RWPE2 (cell line): ENCODE data around the gene TRAP1.

ENCODE experiments used
- ATAC-seq: fragments of 200-7000 bp; cut with Tn5 transposase; 3 replicates; pipeline ENCODE4 v1.9.1; 2021; ENCODE audit warnings: low read depth
- DNase-seq: peaks from one replicate; pipeline ENCODE4 v3.0.0-alpha.2; 2020; ENCODE audit warnings: low spot score
- H3K27ac ChIP-seq: fragments of 450-650 bp; 2 replicates; pipeline ENCODE4 v1.5.1; 2017; ENCODE audit warnings: mild to moderate bottlenecking; ENCODE audit not compliant: poor library complexity, severe bottlenecking
- H3K27me3 ChIP-seq: fragments of 250-450 bp; sonication (Bioruptor Pico); 2 replicates; pipeline ENCODE4 v1.5.1; 2021; ENCODE audit warnings: mild to moderate bottlenecking, moderate library complexity; ENCODE audit not compliant: insufficient read depth, poor library complexity, severe bottlenecking
- H3K36me3 ChIP-seq: fragments of 250-450 bp; sonication (Bioruptor Pico); 2 replicates; pipeline ENCODE4 v1.5.1; 2020; ENCODE audit warnings: low read depth, mild to moderate bottlenecking, moderate library complexity
- H3K4me1 ChIP-seq: fragments of 250-450 bp; sonication (Bioruptor Pico); 2 replicates; pipeline ENCODE4 v1.5.1; 2021; ENCODE audit warnings: mild to moderate bottlenecking, moderate library complexity; ENCODE audit not compliant: insufficient read depth, poor library complexity, severe bottlenecking
- H3K4me3 ChIP-seq: fragments of 250-450 bp; sonication (Bioruptor Pico); 2 replicates; pipeline ENCODE4 v1.5.1; 2021; ENCODE audit warnings: mild to moderate bottlenecking, moderate library complexity; ENCODE audit not compliant: severe bottlenecking
- H3K9me3 ChIP-seq: fragments of 250-450 bp; sonication (Bioruptor Pico); 2 replicates; pipeline ENCODE4 v1.5.1; 2021; ENCODE audit warnings: mild to moderate bottlenecking, moderate library complexity; ENCODE audit not compliant: severe bottlenecking
- CTCF ChIP-seq: fragments of 450-650 bp; IDR thresholded peaks from one replicate; pipeline ENCODE4 v1.5.1; 2017; ENCODE audit warnings: mild to moderate bottlenecking, moderate library complexity; ENCODE audit not compliant: poor library complexity, severe bottlenecking

The TRAP1 gene

GRCh38 chr16:3652373-3653195 lies 64.7 kb downstream of the TRAP1 start:
- Histone ChIP-seq H3K9me3 (no peaks in the 10 kb centered on the region), H3K27ac (no peak overlapping the region), H3K27me3 (no peaks in the 10 kb centered on the region), H3K4me1 (no peaks in the 10 kb centered on the region), H3K4me3 (no peak overlapping the region), H3K36me3 (peaks cover 10% of the 10 kb centered on the region)
- peak; percentile 17 for DNase-seq
- TF ChIP-seq CTCF = no peak
- no peak for ATAC-seq

- no peak overlapping the region for H3K4me3 ChIP-seq
- ATAC-seq = peak; percentile 5; the same call in 1 of the 3 replicates
- no peaks in the 10 kb centered on the region for H3K27me3 ChIP-seq
- no peaks in the 10 kb centered on the region for H3K4me1 ChIP-seq
- TF ChIP-seq CTCF = no peak
- no peak for DNase-seq
- no peak overlapping the region for H3K27ac ChIP-seq
- no peaks in the 10 kb centered on the region for H3K9me3 ChIP-seq
- peaks cover 2% of the 10 kb centered on the region for H3K36me3 ChIP-seq
Measured at GRCh38 chr16:3651461-3652372, 65.6 kb downstream of the TRAP1 start.

GRCh38 chr16:3650631-3651265 lies 66.6 kb downstream of the TRAP1 start:
- H3K27me3 ChIP-seq = no peaks in the 10 kb centered on the region
- ATAC-seq (no peak), DNase-seq (no peak)
- no peaks in the 10 kb centered on the region for H3K36me3 ChIP-seq
- peaks cover 7% of the 10 kb centered on the region for H3K4me1 ChIP-seq
- no peak overlapping the region for H3K4me3 ChIP-seq
- no peak overlapping the region for H3K27ac ChIP-seq
- no peaks in the 10 kb centered on the region for H3K9me3 ChIP-seq
- TF ChIP-seq CTCF = no peak

DNA sequence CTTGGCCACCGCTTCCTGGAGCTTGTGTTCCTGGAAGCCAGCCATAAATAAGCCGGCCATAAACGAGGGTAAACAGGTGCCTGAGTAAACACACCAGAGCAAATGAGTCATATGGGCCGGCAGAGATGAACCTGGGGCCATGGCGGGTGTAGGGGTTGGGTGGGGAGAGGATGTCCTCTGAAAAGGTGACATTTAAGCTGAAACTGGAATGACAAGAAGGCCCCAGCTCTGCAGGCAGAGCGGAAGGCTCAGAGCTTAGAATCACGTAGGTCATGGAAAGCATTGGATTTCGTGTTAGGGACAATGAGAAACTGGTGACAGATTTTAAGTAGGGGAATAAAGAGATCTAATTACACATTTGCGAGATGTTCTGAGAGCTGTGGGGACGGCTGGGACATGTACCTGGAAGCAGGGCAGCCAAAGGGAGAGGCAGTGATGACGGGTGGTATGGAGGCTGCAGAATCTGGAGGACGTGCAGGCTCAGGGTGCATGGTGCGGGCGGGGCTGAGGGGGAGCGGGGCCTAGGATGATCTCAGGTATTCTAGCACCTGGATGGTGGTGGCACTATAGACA lies 70.9 kb downstream of the TRAP1 start:
- ATAC-seq (peak; percentile 38), DNase-seq (no peak)
- Histone ChIP-seq H3K27ac (no peak overlapping the region), H3K36me3 (no peaks in the 10 kb centered on the region), H3K4me3 (no peak overlapping the region), H3K27me3 (no peaks in the 10 kb centered on the region), H3K4me1 (peaks cover 8% of the 10 kb centered on the region), H3K9me3 (no peaks in the 10 kb centered on the region)
- TF ChIP-seq CTCF = no peak
